SK-N-SH (cell line): ENCODE data around the gene RBP3. TPM values are rescaled to one million over a fixed set of nuclear protein-coding genes. Genes with fewer than 3 reads are reported as not detected.

Experiments
- CTCF ChIA-PET: fragments of 300-600, 350-600 bp; formaldehyde crosslinking; extraction: SDS; loops from one replicate; lab custom pipeline; 2021; lab: Yijun Ruan, JAX
- POLR2A ChIA-PET: fragments of 350-600 bp; sonication (Branson Sonifier 250); formaldehyde crosslinking; extraction: SDS; loops from one replicate; lab custom pipeline; 2020; ENCODE audit warnings: antibody characterized with exemption, inconsistent platforms; lab: Yijun Ruan, JAX
- DNase-seq: peaks from one replicate; pipeline ENCODE4 v3.0.0; 2012
- H2AFZ ChIP-seq: fragments of 200-600 bp; sonication (generic); 2 replicates; pipeline ENCODE4 v1.8.1; 2016; ENCODE audit warnings: antibody characterized with exemption, mild to moderate bottlenecking, low read depth
- H3F3A ChIP-seq: fragments of 200-600 bp; sonication (generic); replicated peaks from 2 replicates; pipeline ENCODE3; 2016; ENCODE audit warnings: antibody characterized with exemption, mild to moderate bottlenecking; ENCODE audit not compliant: insufficient read depth
- H3K27ac ChIP-seq, 2 experiments: fragments of 200-500 bp in 1 of 2; fragments of 200-600 bp in 1 of 2; sonication (Bioruptor generic) in 1 of 2; sonication (generic), shearing (Covaris generic) in 1 of 2; 2 replicates each; pipeline versions ENCODE4 v1.5.1 to v1.6.1; 2014 to 2016; ENCODE audit warnings: low read depth in 2 of 2, inconsistent platforms in 1 of 2, low read length in 1 of 2, mild to moderate bottlenecking in 1 of 2, mixed read lengths in 1 of 2
- H3K27me3 ChIP-seq: fragments of 200-600 bp; sonication (generic), shearing (Covaris generic); 2 replicates; pipeline ENCODE4 v1.6.1; 2016; ENCODE audit warnings: mixed run types; ENCODE audit not compliant: insufficient read depth
- H3K36me3 ChIP-seq, 2 experiments: fragments of 200-500 bp in 1 of 2; fragments of 200-600 bp in 1 of 2; sonication (Bioruptor generic) in 1 of 2; sonication (generic) in 1 of 2; replicated peaks in 1 of 2; 2 replicates each; pipeline versions ENCODE3 to v1.5.1; 2014 to 2016; ENCODE audit warnings: low read length in 1 of 2, mild to moderate bottlenecking in 1 of 2; ENCODE audit not compliant: insufficient read depth in 2 of 2, control insufficient read depth in 1 of 2
- H3K4me1 ChIP-seq, 2 experiments: fragments of 200-500 bp in 1 of 2; fragments of 200-600 bp in 1 of 2; sonication (Bioruptor generic) in 1 of 2; sonication (generic), shearing (Covaris generic) in 1 of 2; 2 replicates each; pipeline versions ENCODE4 v1.5.1 to v1.6.1; 2014 to 2016; ENCODE audit warnings: low read depth in 1 of 2, low read length in 1 of 2, mixed run types in 1 of 2; ENCODE audit not compliant: insufficient read depth in 2 of 2, control insufficient read depth in 1 of 2
- H3K4me2 ChIP-seq: fragments of 200-600 bp; sonication (generic), shearing (Covaris generic); 2 replicates; pipeline ENCODE4 v1.6.1; 2017; ENCODE audit warnings: mixed run types
- H3K4me3 ChIP-seq, 2 experiments: fragments of 200-500 bp in 1 of 2; fragments of 200-600 bp in 1 of 2; sonication (Bioruptor generic) in 1 of 2; sonication (generic), shearing (Covaris generic) in 1 of 2; 2 replicates each; pipeline versions ENCODE4 v1.5.1 to v1.8.1; 2014 to 2016; ENCODE audit warnings: low read depth in 2 of 2, inconsistent platforms in 1 of 2, low read length in 1 of 2, mild to moderate bottlenecking in 1 of 2, mixed read lengths in 1 of 2, moderate library complexity in 1 of 2
- H3K79me2 ChIP-seq: fragments of 200-600 bp; sonication (generic); 2 replicates; pipeline ENCODE4 v1.8.1; 2017; ENCODE audit warnings: mild to moderate bottlenecking; ENCODE audit not compliant: insufficient read depth
- H3K9ac ChIP-seq: fragments of 200-600 bp; sonication (generic); 2 replicates; pipeline ENCODE4 v1.6.1; 2017; ENCODE audit warnings: mixed run types
- H3K9me2 ChIP-seq: fragments of 200-600 bp; sonication (generic); 2 replicates; pipeline ENCODE4 v1.6.1; 2017; ENCODE audit warnings: mixed run types
- H3K9me3 ChIP-seq: fragments of 200-600 bp; sonication (generic); 2 replicates; pipeline ENCODE4 v1.6.1; 2017; ENCODE audit warnings: mixed run types, mild to moderate bottlenecking, moderate library complexity
- H4K20me1 ChIP-seq: fragments of 200-600 bp; sonication (generic); 2 replicates; pipeline ENCODE4 v1.6.1; 2017; ENCODE audit warnings: mild to moderate bottlenecking, mixed run types; ENCODE audit not compliant: insufficient read depth
- CHD2 ChIP-seq: fragments of 150-350 bp; IDR thresholded peaks from 2 replicates; pipeline ENCODE4 v1.6.1; 2018; ENCODE audit warnings: low read length; ENCODE audit not compliant: partially characterized antibody
- ELF1 ChIP-seq: IDR thresholded peaks from 2 replicates; pipeline ENCODE4 v1.4.0; 2012
- FOSL2 ChIP-seq: IDR thresholded peaks from 2 replicates; pipeline ENCODE4 v1.4.0; 2012; ENCODE audit warnings: low read depth, mild to moderate bottlenecking, moderate library complexity, borderline replicate concordance
- FOXM1 ChIP-seq: IDR thresholded peaks from 2 replicates; pipeline ENCODE4 v1.4.0; 2012; ENCODE audit warnings: low read depth, mild to moderate bottlenecking
- GATA2 ChIP-seq: sonication (generic); formaldehyde crosslinking; IDR thresholded peaks from 2 replicates; pipeline ENCODE4 v1.5.0; 2020; ENCODE audit warnings: mild to moderate bottlenecking, missing genetic modification reagents
- MXI1 ChIP-seq: IDR thresholded peaks from 2 replicates; pipeline ENCODE4 v1.6.1; 2012; ENCODE audit warnings: mild to moderate bottlenecking, low read depth, low read length, improper control_type of control experiment
- POLR2AphosphoS5 ChIP-seq: IDR thresholded peaks from 2 replicates; pipeline ENCODE4 v1.6.1; 2012; ENCODE audit warnings: low read depth, low read length
- RAD21 ChIP-seq: IDR thresholded peaks from 2 replicates; pipeline ENCODE4 v1.6.1; 2012; ENCODE audit warnings: mild to moderate bottlenecking, low read length
- RCOR1 ChIP-seq: fragments of 150-350 bp; IDR thresholded peaks from 2 replicates; pipeline ENCODE4 v1.6.1; 2017; ENCODE audit warnings: antibody characterized with exemption, low read length
- RXRA ChIP-seq: IDR thresholded peaks from 2 replicates; pipeline ENCODE4 v1.4.0; 2012; ENCODE audit warnings: low read depth, mild to moderate bottlenecking, borderline replicate concordance
- SIN3A ChIP-seq: IDR thresholded peaks from 2 replicates; pipeline ENCODE4 v1.6.1; 2012; ENCODE audit warnings: low read depth, mild to moderate bottlenecking, low read length, moderate library complexity, borderline replicate concordance
- SMC3 ChIP-seq: IDR thresholded peaks from 2 replicates; pipeline ENCODE4 v1.6.1; 2012; ENCODE audit warnings: low read depth, low read length, improper control_type of control experiment
- TCF12 ChIP-seq: IDR thresholded peaks from 2 replicates; pipeline ENCODE4 v1.4.0; 2012
- YY1 ChIP-seq: IDR thresholded peaks from 2 replicates; pipeline ENCODE4 v1.4.0; 2012; ENCODE audit warnings: low read depth, mild to moderate bottlenecking
- WGBS: methylation state at CpG from one replicate; pipeline ENCODE4 v1.1.6; 2017; ENCODE audit warnings: low lambda C conversion rate; 5-methylcytosine and 5-hydroxymethylcytosine counted together
- polyA plus RNA-seq, 3 experiments: library from polyadenylated mRNA; depleted of rRNA; stranded (reverse); fragments of >200 nt; gene quantifications; 2 replicates each; pipeline ENCODE4 v1.2.3, GENCODE V29; 2012
- TF ChIP-seq, protein P1 (sequence below): fragments of 150-350 bp; IDR thresholded peaks from 2 replicates; pipeline ENCODE4 v1.6.1; 2017; ENCODE audit warnings: antibody characterized with exemption, low read length, low read depth, borderline replicate concordance
- TF ChIP-seq, protein P2 (sequence below): IDR thresholded peaks from 2 replicates; pipeline ENCODE4; 2012
- TF ChIP-seq, protein P3 (sequence below): fragments of 200-600 bp; sonication (generic); IDR thresholded peaks from 2 replicates; pipeline ENCODE4 v1.6.1; 2017; ENCODE audit warnings: antibody characterized with exemption, mild to moderate bottlenecking, moderate library complexity

Gene RBP3
- polyA plus RNA-seq, 1 of the 3 experiments (the other 2 are of a cell fraction) = not detected

GRCh38 chr10:47360419-47361040 lies 12.4 kb downstream of the RBP3 start:
- no peak overlapping the region for H3K4me3 ChIP-seq
- H3K27ac ChIP-seq = no peak overlapping the region
- no peaks in the 10 kb centered on the region for H3K9me2 ChIP-seq
- TF ChIP-seq RCOR1 (no peak), ELF1 (no peak), FOXM1 (no peak), TCF12 (no peak), YY1 (no peak), POLR2AphosphoS5 (no peak), GATA2 (no peak), SMC3 (no peak), FOSL2 (no peak), RXRA (no peak), SIN3A (no peak), RAD21 (no peak), CHD2 (no peak)
- TF ChIP-seq, protein P1, sequence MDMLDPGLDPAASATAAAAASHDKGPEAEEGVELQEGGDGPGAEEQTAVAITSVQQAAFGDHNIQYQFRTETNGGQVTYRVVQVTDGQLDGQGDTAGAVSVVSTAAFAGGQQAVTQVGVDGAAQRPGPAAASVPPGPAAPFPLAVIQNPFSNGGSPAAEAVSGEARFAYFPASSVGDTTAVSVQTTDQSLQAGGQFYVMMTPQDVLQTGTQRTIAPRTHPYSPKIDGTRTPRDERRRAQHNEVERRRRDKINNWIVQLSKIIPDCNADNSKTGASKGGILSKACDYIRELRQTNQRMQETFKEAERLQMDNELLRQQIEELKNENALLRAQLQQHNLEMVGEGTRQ = no peak
- TF ChIP-seq, protein P2, sequence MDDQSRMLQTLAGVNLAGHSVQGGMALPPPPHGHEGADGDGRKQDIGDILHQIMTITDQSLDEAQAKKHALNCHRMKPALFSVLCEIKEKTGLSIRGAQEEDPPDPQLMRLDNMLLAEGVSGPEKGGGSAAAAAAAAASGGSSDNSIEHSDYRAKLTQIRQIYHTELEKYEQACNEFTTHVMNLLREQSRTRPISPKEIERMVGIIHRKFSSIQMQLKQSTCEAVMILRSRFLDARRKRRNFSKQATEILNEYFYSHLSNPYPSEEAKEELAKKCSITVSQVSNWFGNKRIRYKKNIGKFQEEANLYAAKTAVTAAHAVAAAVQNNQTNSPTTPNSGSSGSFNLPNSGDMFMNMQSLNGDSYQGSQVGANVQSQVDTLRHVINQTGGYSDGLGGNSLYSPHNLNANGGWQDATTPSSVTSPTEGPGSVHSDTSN = no peak
- H3K9me3 ChIP-seq = no peaks in the 10 kb centered on the region
- H3K27me3 ChIP-seq = no peaks in the 10 kb centered on the region
- H3K9ac ChIP-seq = no peak overlapping the region
- WGBS = 80% methylated on average over 13 of the region's 14 CpGs
- H3F3A ChIP-seq = peaks cover 3% of the 10 kb centered on the region
- H4K20me1 ChIP-seq = no peaks in the 10 kb centered on the region
- H3K36me3 ChIP-seq = no peaks in the 10 kb centered on the region
- H3K4me2 ChIP-seq = no peak overlapping the region
- DNase-seq = no peak
- POLR2A ChIA-PET = no interaction called here
- H2AFZ ChIP-seq = peak overlapping the region; percentile 51; the same call in 1 of the 2 replicates
- CTCF ChIA-PET = interaction anchor here (0.9 to 5.3 kb wide), 9 partner anchors 8 to 336 kb away, joined by 3 to 50 read pairs (median 14); partner anchors contain the start of gene RBP3
- peaks cover 0 to 8% of the 10 kb centered on the region in 2 experiments; a peak in 1 of 4 replicates for H3K4me1 ChIP-seq
- H3K79me2 ChIP-seq = no peaks in the 10 kb centered on the region

DNA sequence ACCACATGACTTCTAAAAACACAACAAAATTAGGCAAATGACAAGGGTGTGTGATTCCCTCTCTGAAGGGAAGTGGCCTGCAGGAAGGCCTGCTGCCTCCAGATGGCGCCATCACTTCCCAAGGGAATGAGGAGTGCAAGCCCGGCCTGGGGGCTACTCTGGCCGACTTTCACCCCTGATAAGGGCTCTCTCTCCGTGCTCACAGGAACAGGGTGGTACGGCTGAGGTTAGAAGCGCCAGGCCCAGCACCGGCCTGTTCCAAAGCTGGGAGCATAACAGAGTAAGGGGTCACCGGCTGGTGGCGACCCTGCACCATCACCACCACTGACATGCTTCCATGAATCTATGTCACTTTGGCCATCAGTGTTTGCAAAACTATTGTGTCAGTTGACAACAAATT lies 13.1 kb downstream of the RBP3 start:
- Histone ChIP-seq H3K4me3 (peak overlapping the region in 1 of 2 experiments; percentile 38; a peak in 1 of 4 replicates), H3K27me3 (no peaks in the 10 kb centered on the region), H3F3A (peaks cover 3% of the 10 kb centered on the region), H3K9me2 (no peaks in the 10 kb centered on the region), H3K4me1 (peaks cover 0 to 8% of the 10 kb centered on the region in 2 experiments; a peak in 1 of 4 replicates), H3K9ac (no peak overlapping the region), H4K20me1 (no peaks in the 10 kb centered on the region), H3K27ac (no peak overlapping the region), H2AFZ (peak overlapping the region; percentile 51; the same call in 1 of the 2 replicates), H3K79me2 (no peaks in the 10 kb centered on the region), H3K4me2 (no peak overlapping the region), H3K36me3 (no peaks in the 10 kb centered on the region), H3K9me3 (no peaks in the 10 kb centered on the region)
- WGBS = 3% methylated on average over 4 of the region's 9 CpGs
- TF ChIP-seq SMC3 (peak; percentile 57), RAD21 (peak; percentile 58), MXI1 (no peak)
- TF ChIP-seq, protein P3, sequence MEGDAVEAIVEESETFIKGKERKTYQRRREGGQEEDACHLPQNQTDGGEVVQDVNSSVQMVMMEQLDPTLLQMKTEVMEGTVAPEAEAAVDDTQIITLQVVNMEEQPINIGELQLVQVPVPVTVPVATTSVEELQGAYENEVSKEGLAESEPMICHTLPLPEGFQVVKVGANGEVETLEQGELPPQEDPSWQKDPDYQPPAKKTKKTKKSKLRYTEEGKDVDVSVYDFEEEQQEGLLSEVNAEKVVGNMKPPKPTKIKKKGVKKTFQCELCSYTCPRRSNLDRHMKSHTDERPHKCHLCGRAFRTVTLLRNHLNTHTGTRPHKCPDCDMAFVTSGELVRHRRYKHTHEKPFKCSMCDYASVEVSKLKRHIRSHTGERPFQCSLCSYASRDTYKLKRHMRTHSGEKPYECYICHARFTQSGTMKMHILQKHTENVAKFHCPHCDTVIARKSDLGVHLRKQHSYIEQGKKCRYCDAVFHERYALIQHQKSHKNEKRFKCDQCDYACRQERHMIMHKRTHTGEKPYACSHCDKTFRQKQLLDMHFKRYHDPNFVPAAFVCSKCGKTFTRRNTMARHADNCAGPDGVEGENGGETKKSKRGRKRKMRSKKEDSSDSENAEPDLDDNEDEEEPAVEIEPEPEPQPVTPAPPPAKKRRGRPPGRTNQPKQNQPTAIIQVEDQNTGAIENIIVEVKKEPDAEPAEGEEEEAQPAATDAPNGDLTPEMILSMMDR = peak; percentile 80
- ChIA-PET CTCF (interaction anchor here (0.8 to 5.3 kb wide), 11 partner anchors 9 to 350 kb away, joined by 3 to 50 read pairs (median 5); partner anchors contain the start of gene RBP3), POLR2A (no interaction called here)
- peak; percentile 81 for DNase-seq
